Adrenal gland (tissue), 12 donors: ENCODE results near the gene PYCR2. TPM values are rescaled to one million over a fixed set of nuclear protein-coding genes. Genes with fewer than 3 reads are reported as not detected.

Source experiments
- DNase-seq, 7 donors: peaks; one replicate each; pipeline ENCODE4 v3.0.0-alpha.2; 2019 to 2020
- H3K27ac ChIP-seq, 5 donors: fragments of 200-600 bp; sonication (generic) in 4 of 5; 1 replicate in 3 of 5; 2 replicates in 2 of 5; pipeline versions ENCODE4 v1.5.1 to v1.8.0; 2016 to 2020; ENCODE audit warnings: mild to moderate bottlenecking in 1 of 5
- H3K27me3 ChIP-seq: fragments of 200-600 bp; 2 replicates; pipeline ENCODE4 v1.8.0; 2021
- H3K36me3 ChIP-seq, 2 donors: fragments of 200-600 bp; replicated peaks in 1 of 2; 1 replicate in 1 of 2; 2 replicates in 1 of 2; pipeline versions ENCODE4 v1.5.1 to v1.8.0; 2018 to 2022
- H3K4me1 ChIP-seq, 2 donors: fragments of 200-600 bp; replicated peaks in 1 of 2; 1 replicate in 1 of 2; 2 replicates in 1 of 2; pipeline versions ENCODE4 v1.5.1 to v1.8.0; 2018 to 2021
- H3K4me3 ChIP-seq, 4 donors: fragments of 200-600 bp; sonication (generic) in 3 of 4; one replicate each; pipeline ENCODE4 v1.5.1; 2016 to 2018
- H3K9me3 ChIP-seq, 3 donors: fragments of 200-600 bp; sonication (generic) in 1 of 3; replicated peaks in 1 of 3; 1 replicate in 2 of 3; 2 replicates in 1 of 3; pipeline versions ENCODE4 v1.5.1 to v1.8.0; 2016 to 2021
- CTCF ChIP-seq, 6 experiments: fragments of 450-650 bp in 4 of 6; fragments of 200-600 bp in 2 of 6; sonication (generic) in 1 of 6; IDR thresholded peaks; 1 replicate in 5 of 6; 2 replicates in 1 of 6; pipeline versions ENCODE4 v1.5.1 to v1.8.0; 2016 to 2021; ENCODE audit warnings: antibody characterized with exemption in 6 of 6, mild to moderate bottlenecking in 2 of 6, moderate library complexity in 1 of 6
- POLR2A ChIP-seq, 2 donors: fragments of 450-650 bp; IDR thresholded peaks; one replicate each; pipeline ENCODE4 v1.6.1; 2017; ENCODE audit warnings: antibody characterized with exemption in 2 of 2, mild to moderate bottlenecking in 2 of 2, moderate library complexity in 1 of 2
- whole genome bisulfite sequencing, 4 donors: extraction: QIAGEN DNeasy Blood & Tissue Kit in 2 of 4; methylation state at CpG; one replicate each; pipeline versions ENCODE4 v1.1.5 to v1.1.7; 2013 to 2017; 5-methylcytosine and 5-hydroxymethylcytosine counted together
- intact Hi-C, 2 donors: fragments of 100-400 bp; cut with DNase I; formaldehyde crosslinking; loops; one replicate each; pipeline versions ENCODE4 v1.14.1 to v1.15.0; 2022 to 2023
- polyA plus RNA-seq, 3 donors: library from polyadenylated mRNA; stranded (reverse); fragments of 200-250 nt in 2 of 3; fragments of 350-450 nt in 1 of 3; fragmentation: Illumina TruSeq in 1 of 3; extraction: RNeasy Lipid Tissue Mini Kit (QIAGEN cat#74804) in 1 of 3; gene quantifications; one replicate each; pipeline ENCODE4 v1.2.3, GENCODE V29; 2013 to 2014
- total RNA-seq, 9 donors: library from RNA; depleted of rRNA in 4 of 9; stranded (reverse); fragments of >200 nt in 4 of 9; fragments of 120-200 nt in 1 of 9; fragmentation: NEBNext Ultra II Directional in 1 of 9; extraction: Animal tissue kit (Norgen Biotek cat#: 25700) in 1 of 9; gene quantifications; one replicate each; pipeline versions ENCODE4 v1.1.0 to v1.2.4, GENCODE V29; 2013 to 2023
- donor health status: healthy with polysubstance abuse.
- donor health status: Bipolar disorder and iron deficiency.
- donor health status: DM: yes; HTN: yes; CAD: no.
- donor health status: DM: no; HTN: no; CAD: no.
- donor health status: DM: no; HTN: no; CAD: no.
- donor health status: DM: yes; HTN: yes; CAD: no.

PYCR2 gene
- total and polyA plus RNA-seq, 12 donors: 76.0 to 135 (median 84.2) TPM

- Histone ChIP-seq H3K27ac (peak overlapping the region in 3 of 5 donors; percentile 83 to 93 (median 90)), H3K4me3 (peak overlapping the region in 1 of 4 donors; percentile 80), H3K9me3 (no peaks in the 10 kb centered on the region), H3K27me3 (no peaks in the 10 kb centered on the region), H3K4me1 (peaks cover 28 to 38% of the 10 kb centered on the region in 2 donors), H3K36me3 (no peaks in the 10 kb centered on the region)
- intact Hi-C loops: no loop called here
- TF ChIP-seq CTCF (IDR thresholded peaks at IDR 0.05): no peak
- no peak for TF ChIP-seq POLR2A (IDR thresholded peaks at IDR 0.05)
- 67 to 73% (median 72%) methylated on average over 5 of the region's 5 CpGs for WGBS, 4 donors
- no peak for DNase-seq
Observed at GRCh38 chr1:225880636-225881035, 43.4 kb downstream of the PYCR2 start.

DNA sequence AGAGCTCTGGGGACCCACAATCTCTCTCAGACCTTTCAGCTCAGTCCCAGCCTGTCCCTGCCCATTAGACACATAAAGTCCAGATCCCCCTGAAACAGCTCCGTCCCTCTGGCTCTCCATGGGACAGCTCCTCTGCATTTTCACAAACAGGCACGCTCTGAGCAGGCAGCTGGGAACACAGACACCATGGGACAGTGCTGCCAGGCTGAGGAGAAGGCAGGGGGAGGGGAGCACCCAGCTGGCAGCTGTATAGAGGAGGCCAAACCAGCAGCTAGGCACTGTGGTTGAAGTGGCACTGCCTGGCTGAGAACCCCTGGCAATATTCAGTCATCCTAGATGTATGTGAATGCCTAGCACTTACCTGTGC, 43.8 kb downstream of the PYCR2 start:
- Histone ChIP-seq H3K27me3 (no peaks in the 10 kb centered on the region), H3K4me1 (peaks cover 28 to 38% of the 10 kb centered on the region in 2 donors), H3K4me3 (no peak overlapping the region), H3K36me3 (no peaks in the 10 kb centered on the region), H3K9me3 (no peaks in the 10 kb centered on the region), H3K27ac (peak overlapping the region in 2 of 5 donors; percentile 90 to 93)
- WGBS, 4 donors: 83 to 93% (median 92%) methylated on average over 2 of the region's 2 CpGs; no CpG with 5 or more reads in 1 of the 4 donors
- intact Hi-C loops: no loop called here
- TF ChIP-seq CTCF (IDR thresholded peaks at IDR 0.05): no peak
- TF ChIP-seq POLR2A (IDR thresholded peaks at IDR 0.05): no peak
- peak in 3 of 7 donors; percentile 41 to 46 (median 41) for DNase-seq

DNA sequence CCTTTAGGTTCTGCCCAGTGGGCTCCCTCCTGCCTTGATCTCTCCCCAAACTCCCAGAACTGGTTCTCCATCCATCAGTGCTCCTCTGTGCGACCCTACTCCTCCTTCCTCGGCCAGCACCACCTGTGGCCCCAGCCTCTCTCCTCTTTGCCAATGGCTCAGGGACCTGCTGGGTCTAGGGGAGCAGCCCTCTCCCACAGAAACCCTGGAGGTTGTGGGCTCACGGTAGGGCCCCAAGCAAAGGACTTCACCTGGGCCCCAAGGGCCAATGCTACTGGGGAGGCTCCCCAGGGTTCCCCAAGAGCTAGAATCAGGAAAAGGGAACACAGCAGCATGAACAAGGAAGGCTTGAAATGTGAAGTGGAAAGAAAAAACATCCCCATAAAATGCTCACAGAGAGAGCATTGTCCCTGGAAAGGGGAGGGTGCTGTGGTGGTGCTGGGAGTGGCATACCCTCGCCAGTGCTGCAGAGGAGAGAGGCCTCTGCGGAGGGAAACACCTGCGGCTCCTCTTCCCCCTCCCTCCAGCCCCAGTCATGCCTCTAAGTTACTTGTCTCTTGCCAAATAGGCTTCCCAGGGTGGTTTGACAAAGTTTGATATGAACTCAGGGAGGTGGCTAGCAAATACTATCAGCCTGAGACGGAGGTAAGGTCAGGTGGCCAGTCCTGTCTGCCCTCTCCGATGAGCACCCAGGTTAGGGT, 44.4 kb downstream of the PYCR2 start:
- WGBS, 4 donors: 74 to 84% (median 80%) methylated on average over 8 of the region's 8 CpGs
- H3K27ac ChIP-seq: peak overlapping the region in 3 of 5 donors; percentile 26 to 93 (median 90)
- intact Hi-C loops: no loop called here
- H3K36me3 ChIP-seq: peaks cover 0 to 5% of the 10 kb centered on the region in 2 donors
- no peaks in the 10 kb centered on the region for H3K27me3 ChIP-seq
- no peak overlapping the region for H3K4me3 ChIP-seq
- no peak for DNase-seq
- TF ChIP-seq POLR2A (IDR thresholded peaks at IDR 0.05): no peak
- TF ChIP-seq CTCF (IDR thresholded peaks at IDR 0.05): no peak
- no peaks in the 10 kb centered on the region for H3K9me3 ChIP-seq
- peaks cover 28 to 38% of the 10 kb centered on the region in 2 donors for H3K4me1 ChIP-seq

DNA sequence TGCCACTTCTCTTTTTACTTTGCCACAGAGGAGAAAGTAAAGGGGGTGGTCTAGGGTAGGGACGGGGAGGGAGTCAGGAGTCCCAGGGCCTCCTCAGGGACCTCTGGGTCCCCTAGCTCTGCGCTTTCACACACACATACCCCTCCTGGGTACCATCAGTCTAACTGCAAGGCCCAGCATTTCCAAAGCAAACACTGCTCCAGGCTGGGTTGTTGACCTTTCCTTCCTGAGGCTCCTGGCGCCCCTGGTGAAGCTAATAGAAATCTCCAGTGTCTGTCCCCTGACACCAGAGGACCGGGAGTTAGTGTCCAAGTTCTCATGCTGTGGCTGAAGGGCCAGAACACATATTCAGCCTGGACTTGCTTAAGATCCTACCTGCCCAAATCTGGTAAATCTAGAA, 45.8 kb downstream of the PYCR2 start:
- no peak for TF ChIP-seq CTCF (IDR thresholded peaks at IDR 0.05)
- no peak for TF ChIP-seq POLR2A (IDR thresholded peaks at IDR 0.05)
- intact Hi-C loops: no loop called here
- H3K27ac ChIP-seq: peak overlapping the region in 2 of 5 donors; percentile 49 to 90
- peaks cover 0 to 17% of the 10 kb centered on the region in 2 donors for H3K36me3 ChIP-seq
- no peaks in the 10 kb centered on the region for H3K27me3 ChIP-seq
- no peak overlapping the region for H3K4me3 ChIP-seq
- 75 to 83% (median 82%) methylated on average over 4 of the region's 4 CpGs for WGBS, 4 donors
- DNase-seq: no peak
- no peaks in the 10 kb centered on the region for H3K9me3 ChIP-seq
- H3K4me1 ChIP-seq: peaks cover 27 to 38% of the 10 kb centered on the region in 2 donors
